IMR-90 (cell line): Measurements from ENCODE around the gene TADA2A. TPM values are rescaled to one million over a fixed set of nuclear protein-coding genes. Genes with fewer than 3 reads are reported as not detected.
A peak's percentile ranks its signal among the peaks of the same experiment; 100 is the strongest.

Source experiments
- ATAC-seq: fragments of 200-7000 bp; cut with Tn5 transposase; 2 replicates; pipeline ENCODE4 v1.9.1; 2020; ENCODE audit warnings: low read depth, mild to moderate bottlenecking, moderate library complexity
- BruUV-seq: library from RNA; stranded (reverse); fragments of 400-500 nt; replicated peaks from 2 replicates; lab custom pipeline; 2021; lab: Mats Ljungman, UMichigan
- CTCF ChIA-PET: fragments of 300-600 bp; formaldehyde crosslinking; extraction: SDS; loops from one replicate; lab custom pipeline; 2021; ENCODE audit warnings: antibody characterized with exemption; lab: Yijun Ruan, JAX
- POLR2A ChIA-PET: fragments of 300-600 bp; sonication (Branson Sonifier 250); formaldehyde crosslinking; loops from one replicate; lab custom pipeline; 2022; ENCODE audit warnings: antibody characterized with exemption; ENCODE audit not compliant: unreplicated experiment; lab: Charles Lee
- DNase-seq: peaks from one replicate; pipeline ENCODE4 v3.0.0; 2013
- H2AFZ ChIP-seq: replicated peaks from 2 replicates; pipeline ENCODE3; 2013; ENCODE audit warnings: low read length, mild to moderate bottlenecking; ENCODE audit not compliant: poor library complexity
- H2AK5ac ChIP-seq: 2 replicates; pipeline ENCODE4 v1.6.1; 2013; ENCODE audit warnings: low read depth, low read length, inconsistent platforms
- H2AK9ac ChIP-seq: replicated peaks from 2 replicates; pipeline ENCODE3; 2013; ENCODE audit warnings: mild to moderate bottlenecking, low read depth, low read length, moderate library complexity; ENCODE audit not compliant: poor library complexity
- H2BK120ac ChIP-seq: 2 replicates; pipeline ENCODE4 v1.6.1; 2013; ENCODE audit warnings: low read depth, low read length, inconsistent platforms
- H2BK15ac ChIP-seq: 3 replicates; pipeline ENCODE4 v1.6.1; 2013; ENCODE audit warnings: low read depth, low read length, inconsistent platforms
- H2BK20ac ChIP-seq: 2 replicates; pipeline ENCODE4 v1.6.1; 2013; ENCODE audit warnings: low read depth, mild to moderate bottlenecking, inconsistent platforms, low read length, moderate library complexity
- H2BK5ac ChIP-seq: 2 replicates; pipeline ENCODE4 v1.6.1; 2013; ENCODE audit warnings: mild to moderate bottlenecking, low read depth, low read length, inconsistent platforms; ENCODE audit not compliant: poor library complexity, severe bottlenecking
- H3K14ac ChIP-seq: replicated peaks from 2 replicates; pipeline ENCODE4 v1.6.1; 2013; ENCODE audit warnings: low read depth, low read length, inconsistent platforms
- H3K18ac ChIP-seq: 2 replicates; pipeline ENCODE4 v1.6.1; 2013; ENCODE audit warnings: low read depth, low read length, control low read depth
- H3K23ac ChIP-seq: 2 replicates; pipeline ENCODE4 v1.6.1; 2013; ENCODE audit warnings: low read depth, low read length, inconsistent platforms
- H3K27ac ChIP-seq: 2 replicates; pipeline ENCODE4 v1.5.1; 2013; ENCODE audit warnings: mild to moderate bottlenecking, control low read depth, low read length; ENCODE audit not compliant: insufficient read depth
- H3K27me3 ChIP-seq: 2 replicates; pipeline ENCODE4 v1.6.1; 2013; ENCODE audit warnings: low read length; ENCODE audit not compliant: control insufficient read depth, insufficient read depth
- H3K36me3 ChIP-seq: 2 replicates; pipeline ENCODE4 v1.6.1; 2013; ENCODE audit warnings: low read length, mixed read lengths; ENCODE audit not compliant: control insufficient read depth, insufficient read depth
- H3K4ac ChIP-seq: 2 replicates; pipeline ENCODE4 v1.6.1; 2013; ENCODE audit warnings: low read depth, low read length, inconsistent platforms
- H3K4me1 ChIP-seq: 2 replicates; pipeline ENCODE4 v1.6.1; 2013; ENCODE audit warnings: low read length, mixed read lengths; ENCODE audit not compliant: control insufficient read depth, insufficient read depth
- H3K4me2 ChIP-seq: 2 replicates; pipeline ENCODE4 v1.6.1; 2013; ENCODE audit warnings: low read depth, mild to moderate bottlenecking, control low read depth, low read length, moderate library complexity
- H3K4me3 ChIP-seq: 2 replicates; pipeline ENCODE4 v1.5.1; 2013; ENCODE audit warnings: low read depth, mild to moderate bottlenecking, control low read depth, low read length, moderate library complexity; ENCODE audit not compliant: insufficient read depth
- H3K56ac ChIP-seq: 2 replicates; pipeline ENCODE4 v1.6.1; 2013; ENCODE audit warnings: low read length, inconsistent platforms; ENCODE audit not compliant: insufficient read depth; ENCODE audit errors: extremely low read depth
- H3K79me1 ChIP-seq, 2 experiments: 2 replicates each; pipeline ENCODE4 v1.6.1; 2013; ENCODE audit warnings: low read length in 2 of 2, inconsistent platforms in 1 of 2, low read depth in 1 of 2
- H3K9ac ChIP-seq: 2 replicates; pipeline ENCODE4 v1.6.1; 2013; ENCODE audit warnings: low read depth, low read length, control low read depth
- H3K9me1 ChIP-seq: 2 replicates; pipeline ENCODE4 v1.6.1; 2013; ENCODE audit warnings: low read length, inconsistent platforms; ENCODE audit not compliant: insufficient read depth
- H3K9me3 ChIP-seq: 2 replicates; pipeline ENCODE4 v1.6.1; 2013; ENCODE audit warnings: low read length; ENCODE audit not compliant: control insufficient read depth, insufficient read depth
- H4K20me1 ChIP-seq: 2 replicates; pipeline ENCODE4 v1.6.1; 2013; ENCODE audit warnings: low read length, inconsistent platforms; ENCODE audit not compliant: insufficient read depth
- H4K5ac ChIP-seq: 2 replicates; pipeline ENCODE4 v1.6.1; 2013; ENCODE audit warnings: mild to moderate bottlenecking, low read depth, low read length, control low read depth
- H4K8ac ChIP-seq, 2 experiments: 2 replicates each; pipeline ENCODE4 v1.6.1; 2013; ENCODE audit warnings: low read depth in 2 of 2, low read length in 2 of 2, control low read depth in 1 of 2, inconsistent platforms in 1 of 2
- H4K91ac ChIP-seq: 2 replicates; pipeline ENCODE4 v1.6.1; 2013; ENCODE audit warnings: low read depth, low read length, inconsistent platforms; ENCODE audit not compliant: insufficient read depth
- BHLHE40 ChIP-seq: fragments of 150-350 bp; IDR thresholded peaks from 2 replicates; pipeline ENCODE4 v1.6.1; 2016; ENCODE audit warnings: mild to moderate bottlenecking, low read depth, low read length
- CEBPB ChIP-seq: IDR thresholded peaks from 2 replicates; pipeline ENCODE4 v1.6.1; 2012; ENCODE audit warnings: low read depth, low read length, improper control_type of control experiment
- CHD1 ChIP-seq: IDR thresholded peaks from 2 replicates; pipeline ENCODE4 v1.6.1; 2012; ENCODE audit warnings: low read depth, low read length, improper control_type of control experiment
- FOS ChIP-seq: fragments of 150-350 bp; IDR thresholded peaks from 2 replicates; pipeline ENCODE4 v1.6.1; 2016; ENCODE audit warnings: low read depth, low read length
- MAFK ChIP-seq: IDR thresholded peaks from 2 replicates; pipeline ENCODE4 v1.6.1; 2012; ENCODE audit warnings: low read depth, low read length, improper control_type of control experiment
- MAZ ChIP-seq: IDR thresholded peaks from 2 replicates; pipeline ENCODE4 v1.6.1; 2012; ENCODE audit warnings: low read depth, mild to moderate bottlenecking, low read length, improper control_type of control experiment, moderate library complexity, borderline replicate concordance
- MXI1 ChIP-seq: IDR thresholded peaks from 2 replicates; pipeline ENCODE4 v1.6.1; 2012; ENCODE audit warnings: low read depth, mild to moderate bottlenecking, low read length, moderate library complexity, borderline replicate concordance
- NFE2L2 ChIP-seq: fragments of 150-350 bp; IDR thresholded peaks from 2 replicates; pipeline ENCODE4 v1.6.1; 2016; ENCODE audit warnings: low read depth, mild to moderate bottlenecking, low read length
- POLR2A ChIP-seq: IDR thresholded peaks from 2 replicates; pipeline ENCODE4 v1.6.1; 2012; ENCODE audit warnings: mild to moderate bottlenecking, low read depth, low read length
- RAD21 ChIP-seq: IDR thresholded peaks from 2 replicates; pipeline ENCODE4 v1.6.1; 2012; ENCODE audit warnings: low read length, improper control_type of control experiment
- RCOR1 ChIP-seq: IDR thresholded peaks from 2 replicates; pipeline ENCODE4 v1.6.1; 2012; ENCODE audit warnings: mild to moderate bottlenecking, low read length, improper control_type of control experiment; ENCODE audit not compliant: insufficient replicate concordance
- RFX5 ChIP-seq: IDR thresholded peaks from 2 replicates; pipeline ENCODE4 v1.8.0; 2012; ENCODE audit warnings: low read depth, mild to moderate bottlenecking, low read length, moderate library complexity
- SMC3 ChIP-seq: fragments of 150-350 bp; IDR thresholded peaks from 2 replicates; pipeline ENCODE4 v1.6.1; 2016; ENCODE audit warnings: low read depth, mild to moderate bottlenecking, antibody characterized with exemption, low read length, moderate library complexity
- WGBS, 2 experiments: methylation state at CpG; one replicate each; pipeline versions ENCODE4 v1.1.5 to v1.1.7; 2013; ENCODE audit warnings: missing lambda C conversion rate in 2 of 2; ENCODE audit not compliant: insufficient read length in 1 of 2; ENCODE audit errors: extremely low coverage in 2 of 2; 5-methylcytosine and 5-hydroxymethylcytosine counted together
- dilution Hi-C: fragments of 300-500 bp; cut with HindIII; formaldehyde crosslinking; loops from one replicate; pipeline ENCODE4 v1.14.3; 2018; ENCODE audit warnings: low sequenced_read_pairs; ENCODE audit not compliant: unreplicated experiment
- in situ Hi-C: fragments of 300-500 bp; cut with MboI; formaldehyde crosslinking; loops from 3 replicates; pipeline ENCODE4 v1.14.3; 2019; ENCODE audit warnings: low sequenced_read_pairs, inconsistent platforms, mixed read lengths
- intact Hi-C: fragments of 100-400 bp; cut with micrococcal nuclease; formaldehyde crosslinking; loops from 2 replicates; pipeline ENCODE4 v1.10.0; 2022
- polyA plus RNA-seq, 3 experiments: library from polyadenylated mRNA; depleted of rRNA; stranded (reverse); fragments of >200 nt; gene quantifications; 2 replicates each; pipeline ENCODE4 v1.2.3, GENCODE V29; 2012; ENCODE audit warnings: low replicate concordance in 1 of 3
- total RNA-seq: library from RNA; depleted of rRNA; stranded (reverse); fragments of >200 nt; gene quantifications from 2 replicates; pipeline ENCODE4 v1.2.3, GENCODE V29; 2012
- TF ChIP-seq, protein P1 (sequence below): fragments of 150-350 bp; IDR thresholded peaks from 2 replicates; pipeline ENCODE4 v1.6.1; 2016; ENCODE audit warnings: low read depth, mild to moderate bottlenecking, low read length, moderate library complexity, borderline replicate concordance
- TF ChIP-seq, protein P2 (sequence below): conservative IDR thresholded peaks from 2 replicates; pipeline ENCODE4 v1.5.1; 2012; ENCODE audit warnings: mild to moderate bottlenecking, low read depth, low read length, improper control_type of control experiment

The TADA2A gene
- total and polyA plus RNA-seq, 2 of the 4 experiments (the other 2 are of a cell fraction) = 13.1 to 19.7 TPM

DNA sequence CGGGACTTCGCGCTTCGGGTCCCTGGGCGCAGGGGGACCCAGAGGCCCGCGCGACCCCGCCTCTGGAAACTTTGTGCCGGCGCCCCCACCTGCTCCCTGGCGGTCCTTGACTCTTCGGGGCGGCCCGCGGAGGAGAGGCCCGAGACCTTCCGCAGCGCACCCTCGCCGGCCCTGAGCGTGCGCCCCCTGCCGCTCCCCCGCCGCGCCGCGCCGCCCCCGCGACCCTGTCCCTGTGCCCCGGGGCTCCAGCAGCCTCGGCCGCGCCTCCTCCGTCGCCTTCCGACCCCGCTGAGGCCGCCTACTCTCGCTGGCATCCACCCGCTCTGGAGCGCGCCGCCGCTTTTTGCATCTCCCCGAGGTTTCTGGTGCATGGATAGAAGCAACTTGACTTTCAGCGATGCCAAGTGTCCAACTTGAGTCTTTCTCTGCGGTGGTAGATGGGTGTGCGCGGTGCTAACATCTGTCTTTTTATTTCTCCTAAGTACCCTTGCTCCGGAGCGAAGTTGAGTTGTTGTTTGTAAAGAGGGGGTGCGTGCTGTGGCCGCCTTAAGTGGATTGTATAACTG lies 83.4 kb downstream of the TADA2A start:
- no peak overlapping the region for H2BK20ac ChIP-seq
- peak overlapping the region; percentile 86 for H3K27ac ChIP-seq
- no TSS peak for BruUV-seq
- 0 out of 3 replicates have a peak overlapping the region, but pooled peaks have one; percentile 1 for H2BK15ac ChIP-seq
- peaks cover 0 to 48% of the 10 kb centered on the region in 2 experiments; a peak in 2 of 4 replicates for H3K79me1 ChIP-seq
- H2AFZ ChIP-seq = peak overlapping the region; percentile 25
- H3K36me3 ChIP-seq = no peaks in the 10 kb centered on the region
- peak overlapping the region; percentile 92; the same call in 1 of the 2 replicates for H2AK5ac ChIP-seq
- intact Hi-C loops (loop anchor here (2.0 to 5.0 kb wide), 3 partner anchors 43 to 888 kb away; partner anchors contain the start of genes ACACA, MRM1 and TADA2A), dilution Hi-C loops (no loop called here), in situ Hi-C loops (no loop called here)
- H3K9me1 ChIP-seq = peaks cover 10% of the 10 kb centered on the region
- peak overlapping the region; percentile 84 for H3K4me2 ChIP-seq
- H3K4ac ChIP-seq = peak overlapping the region; percentile 87
- peak overlapping the region; percentile 95 for H4K91ac ChIP-seq
- peak overlapping the region; percentile 95 for H3K23ac ChIP-seq
- peak overlapping the region; percentile 68 for H3K9ac ChIP-seq
- ATAC-seq (peak; percentile 28), DNase-seq (peak; percentile 45)
- peak overlapping the region; percentile 95 for H3K4me3 ChIP-seq
- no peaks in the 10 kb centered on the region for H3K27me3 ChIP-seq
- peak overlapping the region; percentile 17; the same call in 1 of the 2 replicates for H3K18ac ChIP-seq
- 0% methylated on average over 12 of the region's 56 CpGs; no CpG with 5 or more reads in 1 of the 2 experiments for WGBS, 2 experiments
- H2BK5ac ChIP-seq = peak overlapping the region; percentile 79
- peaks cover 44% of the 10 kb centered on the region for H4K20me1 ChIP-seq
- peaks cover 15% of the 10 kb centered on the region for H3K4me1 ChIP-seq
- no peak overlapping the region for H4K5ac ChIP-seq
- CTCF ChIA-PET = interaction anchor here (0.6 kb wide), 1 partner anchor 13 kb away, joined by 3 read pairs; no protein-coding TSS in a partner anchor
- POLR2A ChIA-PET = interaction anchor here (0.6 kb wide), 1 partner anchor 13 kb away, joined by 3 read pairs; no protein-coding TSS in a partner anchor
- peak overlapping the region; percentile 92; the same call in 1 of the 2 replicates for H3K56ac ChIP-seq
- H3K14ac ChIP-seq = peak overlapping the region; percentile 97
- no peaks in the 10 kb centered on the region for H3K9me3 ChIP-seq
- peak overlapping the region; percentile 58; the same call in 1 of the 2 replicates for H2BK120ac ChIP-seq
- peak overlapping the region; percentile 9 to 25; a peak in 2 of 4 replicates for H4K8ac ChIP-seq
- peak overlapping the region; percentile 88 for H2AK9ac ChIP-seq
- TF ChIP-seq SMC3 (no peak), NFE2L2 (no peak), CHD1 (no peak), POLR2A (0 out of 2 replicates have a peak, but pooled peaks have one; percentile 6), MAZ (no peak), RCOR1 (no peak), BHLHE40 (no peak), FOS (no peak), MXI1 (no peak), MAFK (no peak), RFX5 (no peak), CEBPB (no peak), RAD21 (peak; percentile 29)
- TF ChIP-seq, protein P1, sequence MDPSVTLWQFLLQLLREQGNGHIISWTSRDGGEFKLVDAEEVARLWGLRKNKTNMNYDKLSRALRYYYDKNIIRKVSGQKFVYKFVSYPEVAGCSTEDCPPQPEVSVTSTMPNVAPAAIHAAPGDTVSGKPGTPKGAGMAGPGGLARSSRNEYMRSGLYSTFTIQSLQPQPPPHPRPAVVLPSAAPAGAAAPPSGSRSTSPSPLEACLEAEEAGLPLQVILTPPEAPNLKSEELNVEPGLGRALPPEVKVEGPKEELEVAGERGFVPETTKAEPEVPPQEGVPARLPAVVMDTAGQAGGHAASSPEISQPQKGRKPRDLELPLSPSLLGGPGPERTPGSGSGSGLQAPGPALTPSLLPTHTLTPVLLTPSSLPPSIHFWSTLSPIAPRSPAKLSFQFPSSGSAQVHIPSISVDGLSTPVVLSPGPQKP = no peak
- TF ChIP-seq, protein P2, sequence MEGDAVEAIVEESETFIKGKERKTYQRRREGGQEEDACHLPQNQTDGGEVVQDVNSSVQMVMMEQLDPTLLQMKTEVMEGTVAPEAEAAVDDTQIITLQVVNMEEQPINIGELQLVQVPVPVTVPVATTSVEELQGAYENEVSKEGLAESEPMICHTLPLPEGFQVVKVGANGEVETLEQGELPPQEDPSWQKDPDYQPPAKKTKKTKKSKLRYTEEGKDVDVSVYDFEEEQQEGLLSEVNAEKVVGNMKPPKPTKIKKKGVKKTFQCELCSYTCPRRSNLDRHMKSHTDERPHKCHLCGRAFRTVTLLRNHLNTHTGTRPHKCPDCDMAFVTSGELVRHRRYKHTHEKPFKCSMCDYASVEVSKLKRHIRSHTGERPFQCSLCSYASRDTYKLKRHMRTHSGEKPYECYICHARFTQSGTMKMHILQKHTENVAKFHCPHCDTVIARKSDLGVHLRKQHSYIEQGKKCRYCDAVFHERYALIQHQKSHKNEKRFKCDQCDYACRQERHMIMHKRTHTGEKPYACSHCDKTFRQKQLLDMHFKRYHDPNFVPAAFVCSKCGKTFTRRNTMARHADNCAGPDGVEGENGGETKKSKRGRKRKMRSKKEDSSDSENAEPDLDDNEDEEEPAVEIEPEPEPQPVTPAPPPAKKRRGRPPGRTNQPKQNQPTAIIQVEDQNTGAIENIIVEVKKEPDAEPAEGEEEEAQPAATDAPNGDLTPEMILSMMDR = peak; percentile 37
